Ascending aorta (tissue), 2 donors: ENCODE measurements around the gene PAPSS1. TPM values are rescaled to one million over a fixed set of nuclear protein-coding genes. Genes with fewer than 3 reads are reported as not detected.

Experiments used
- DNase-seq, 2 donors: peaks; one replicate each; pipeline ENCODE4 v3.0.0-alpha.2; 2019; ENCODE audit warnings: low spot score in 2 of 2
- H3K27ac ChIP-seq, 2 donors: fragments of 200-600 bp; sonication (generic); one replicate each; pipeline ENCODE4 v1.5.1; 2016 to 2017; ENCODE audit warnings: mild to moderate bottlenecking in 1 of 2
- H3K27me3 ChIP-seq: fragments of 200-600 bp; sonication (generic); one replicate; pipeline ENCODE4 v1.5.1; 2017
- H3K36me3 ChIP-seq, 2 donors: fragments of 200-600 bp; sonication (generic); one replicate each; pipeline ENCODE4 v1.5.1; 2016
- H3K4me1 ChIP-seq, 2 donors: fragments of 200-600 bp; sonication (generic); one replicate each; pipeline ENCODE4 v1.5.1; 2016 to 2017; ENCODE audit warnings: mild to moderate bottlenecking in 1 of 2
- H3K4me3 ChIP-seq, 2 donors: fragments of 200-600 bp; sonication (generic); one replicate each; pipeline ENCODE4 v1.5.1; 2016 to 2017; ENCODE audit warnings: mild to moderate bottlenecking in 1 of 2
- H3K9me3 ChIP-seq, 2 donors: fragments of 200-600 bp; sonication (generic); one replicate each; pipeline ENCODE4 v1.5.1; 2016
- CTCF ChIP-seq, 3 experiments: fragments of 200-600 bp in 2 of 3; fragments of 450-650 bp in 1 of 3; sonication (generic) in 2 of 3; IDR thresholded peaks; one replicate each; pipeline ENCODE4 v1.5.1; 2016 to 2019; ENCODE audit warnings: antibody characterized with exemption in 3 of 3, mild to moderate bottlenecking in 1 of 3, moderate library complexity in 1 of 3
- intact Hi-C: fragments of 100-400 bp; cut with DNase I; formaldehyde crosslinking; loops from one replicate; pipeline ENCODE4 v1.15.1; 2023
- total RNA-seq: library from RNA; depleted of rRNA; stranded (reverse); fragments of >200 nt; gene quantifications from one replicate; pipeline ENCODE4 v1.1.0, GENCODE V29; 2016

The PAPSS1 gene
- total RNA-seq, 1 donor from 2014 or later, result 17.9 TPM

GRCh38 chr4:107603430-107603829 lies 116.6 kb downstream of the PAPSS1 start:
- no peak for TF ChIP-seq CTCF (IDR thresholded peaks at IDR 0.05)
- Histone ChIP-seq H3K27ac (no peak overlapping the region), H3K4me1 (peaks cover 0 to 7% of the 10 kb centered on the region in 2 donors), H3K4me3 (no peak overlapping the region), H3K9me3 (no peaks in the 10 kb centered on the region), H3K27me3 (no peaks in the 10 kb centered on the region), H3K36me3 (no peaks in the 10 kb centered on the region)
- no peak for DNase-seq
- intact Hi-C loops, result no loop called here

- Histone ChIP-seq H3K4me3 (no peak overlapping the region), H3K36me3 (no peaks in the 10 kb centered on the region), H3K9me3 (no peaks in the 10 kb centered on the region), H3K27ac (peak overlapping the region in 1 of 2 donors; percentile 64), H3K4me1 (peaks cover 0 to 7% of the 10 kb centered on the region in 2 donors), H3K27me3 (no peaks in the 10 kb centered on the region)
- intact Hi-C loops, result loop anchor here (2.0 kb wide), 1 partner anchor 18 kb away; no protein-coding TSS in a partner anchor
- no peak for DNase-seq
- no peak for TF ChIP-seq CTCF (IDR thresholded peaks at IDR 0.05)
Measured at GRCh38 chr4:107600983-107601382, 119.1 kb downstream of the PAPSS1 start.

- no peaks in the 10 kb centered on the region for H3K27me3 ChIP-seq
- DNase-seq, result no peak
- H3K36me3 ChIP-seq, result no peaks in the 10 kb centered on the region
- H3K27ac ChIP-seq, result peak overlapping the region; percentile 57 to 64
- peaks cover 0 to 7% of the 10 kb centered on the region in 2 donors for H3K4me1 ChIP-seq
- H3K9me3 ChIP-seq, result no peaks in the 10 kb centered on the region
- TF ChIP-seq CTCF (IDR thresholded peaks at IDR 0.05), result no peak
- intact Hi-C loops, result loop anchor here (2.0 kb wide), 1 partner anchor 18 kb away; no protein-coding TSS in a partner anchor
- no peak overlapping the region for H3K4me3 ChIP-seq
Measured at GRCh38 chr4:107600436-107600835, 119.6 kb downstream of the PAPSS1 start.

- DNase-seq, result no peak
- Histone ChIP-seq H3K4me3 (no peak overlapping the region), H3K36me3 (no peaks in the 10 kb centered on the region), H3K27ac (peak overlapping the region; percentile 57 to 64), H3K27me3 (no peaks in the 10 kb centered on the region), H3K9me3 (no peaks in the 10 kb centered on the region), H3K4me1 (peaks cover 0 to 7% of the 10 kb centered on the region in 2 donors)
- intact Hi-C loops, result loop anchor here (2.0 kb wide), 1 partner anchor 19 kb away; no protein-coding TSS in a partner anchor
- TF ChIP-seq CTCF (IDR thresholded peaks at IDR 0.05), result no peak
Measured at GRCh38 chr4:107599841-107600240, 120.2 kb downstream of the PAPSS1 start.

- intact Hi-C loops, result no loop called here
- no peak for TF ChIP-seq CTCF (IDR thresholded peaks at IDR 0.05)
- no peaks in the 10 kb centered on the region for H3K4me1 ChIP-seq
- no peak overlapping the region for H3K27ac ChIP-seq
- H3K36me3 ChIP-seq, result no peaks in the 10 kb centered on the region
- H3K27me3 ChIP-seq, result no peaks in the 10 kb centered on the region
- H3K9me3 ChIP-seq, result peaks cover 0 to 23% of the 10 kb centered on the region in 2 donors
- DNase-seq, result no peak
- no peak overlapping the region for H3K4me3 ChIP-seq
Measured at GRCh38 chr4:107593230-107593629, 126.8 kb downstream of the PAPSS1 start.

GRCh38 chr4:107592519-107592918 lies 127.5 kb downstream of the PAPSS1 start:
- Histone ChIP-seq H3K36me3 (no peaks in the 10 kb centered on the region), H3K27ac (no peak overlapping the region), H3K9me3 (peaks cover 0 to 25% of the 10 kb centered on the region in 2 donors), H3K4me3 (no peak overlapping the region), H3K4me1 (no peaks in the 10 kb centered on the region), H3K27me3 (no peaks in the 10 kb centered on the region)
- intact Hi-C loops, result no loop called here
- TF ChIP-seq CTCF (IDR thresholded peaks at IDR 0.05), result no peak
- DNase-seq, result no peak
